Measurements from ENCODE around the gene EFCAB8. TPM values are rescaled to one million over a fixed set of nuclear protein-coding genes. Genes with fewer than 3 reads are reported as not detected.
"Not testable (repeated sequence)": the region's sequence is repeated elsewhere in the genome, so short reads cannot be mapped to it uniquely, and the experiment has no call there.

The EFCAB8 gene
- total and polyA plus RNA-seq, 4 experiments from 2014 or later, result 1.5 to 1.8 TPM; not detected in 2

GRCh38 chr20:32903666-32904175 lies 45.0 kb downstream of the EFCAB8 start:
- intact Hi-C loops (cut with micrococcal nuclease), result loop anchor here (5.0 kb wide), 2 partner anchors 309 to 1224 kb away; no protein-coding TSS in a partner anchor
- Mint-ChIP-seq H3K4me1 (peaks cover 12 to 33% (median 23%) of the 10 kb centered on the region in 4 donors), H3K27ac (peak overlapping the region in 3 of 7 donors; percentile 17 to 80 (median 36)), H3K9me3 (no peaks in the 10 kb centered on the region), H3K4me3 (no peak overlapping the region), H3K36me3 (no peaks in the 10 kb centered on the region), H3K27me3 (no peaks in the 10 kb centered on the region)
- DNase-seq, result no peak
- H3K36me3 ChIP-seq (ENCODE audit: insufficient read depth, low read length), result no peaks in the 10 kb centered on the region
- ChIA-PET POLR2A (ENCODE audit: partially characterized antibody) (no interaction called here), CTCF (ENCODE audit: partially characterized antibody) (interaction anchor here (0.7 to 2.3 kb wide), 11 partner anchors 18 to 394 kb away, joined by 3 to 14 read pairs (median 5); partner anchors contain the start of genes BPIFB4 and SUN5)
- no peaks in the 10 kb centered on the region for H3K27me3 ChIP-seq (ENCODE audit: insufficient read depth, low read length)
- H3K4me3 ChIP-seq (ENCODE audit: low read length in 2 of 2), result no peak overlapping the region
- H3K4me1 ChIP-seq (ENCODE audit: insufficient read depth, low read length), result peaks cover 17% of the 10 kb centered on the region
- H3K9me3 ChIP-seq (ENCODE audit: control insufficient read depth in 1 of 2, low read length in 2 of 2), result no peaks in the 10 kb centered on the region
- no peak overlapping the region for H3K27ac ChIP-seq (ENCODE audit: low read depth, low read length)

- H3K4me1 ChIP-seq (ENCODE audit: insufficient read depth, low read length), result peaks cover 17% of the 10 kb centered on the region
- H3K4me3 ChIP-seq (ENCODE audit: low read length in 2 of 2); H3K27me3 Mint-ChIP-seq; POLR2A ChIA-PET (ENCODE audit: partially characterized antibody); H3K4me3 Mint-ChIP-seq; H3K36me3 Mint-ChIP-seq; H3K9me3 Mint-ChIP-seq; H3K27ac ChIP-seq (ENCODE audit: low read depth, low read length); H3K9me3 ChIP-seq (ENCODE audit: control insufficient read depth in 1 of 2, low read length in 2 of 2); H3K27me3 ChIP-seq (ENCODE audit: insufficient read depth, low read length); DNase-seq; H3K36me3 ChIP-seq (ENCODE audit: insufficient read depth, low read length); H3K27ac Mint-ChIP-seq: not testable (repeated sequence)
- CTCF ChIA-PET (ENCODE audit: partially characterized antibody), result interaction anchor here (0.6 to 2.3 kb wide), 12 partner anchors 17 to 424 kb away, joined by 3 to 14 read pairs (median 4); partner anchors contain the start of genes BPIFB4 and SUN5
- intact Hi-C loops (cut with micrococcal nuclease), result loop anchor here (5.0 kb wide), 2 partner anchors 308 to 1223 kb away; no protein-coding TSS in a partner anchor
- H3K4me1 Mint-ChIP-seq, result peaks cover 14 to 33% (median 23%) of the 10 kb centered on the region in 4 donors
Measured at GRCh38 chr20:32904678-32905077, 46.0 kb downstream of the EFCAB8 start.

GRCh38 chr20:32906200-32906599 lies 47.5 kb downstream of the EFCAB8 start:
- Histone ChIP-seq H3K27me3 (ENCODE audit: insufficient read depth, low read length) (no peaks in the 10 kb centered on the region), H3K36me3 (ENCODE audit: insufficient read depth, low read length) (no peaks in the 10 kb centered on the region), H3K27ac (ENCODE audit: low read depth, low read length) (no peak overlapping the region), H3K4me1 (ENCODE audit: insufficient read depth, low read length) (peaks cover 17% of the 10 kb centered on the region), H3K9me3 (ENCODE audit: control insufficient read depth in 1 of 2, low read length in 2 of 2) (no peaks in the 10 kb centered on the region), H3K4me3 (ENCODE audit: low read length in 2 of 2) (no peak overlapping the region)
- Mint-ChIP-seq H3K9me3 (no peaks in the 10 kb centered on the region), H3K4me1 (peaks cover 14 to 33% (median 25%) of the 10 kb centered on the region in 4 donors), H3K27me3 (no peaks in the 10 kb centered on the region), H3K27ac (peak overlapping the region in 3 of 7 donors; percentile 36 to 72 (median 36)), H3K36me3 (peaks cover 0 to 3% of the 10 kb centered on the region in 2 donors), H3K4me3 (peak overlapping the region in 1 of 8 donors; percentile 29)
- intact Hi-C loops (cut with micrococcal nuclease), result no loop called here
- CTCF ChIA-PET (ENCODE audit: partially characterized antibody), result interaction anchor here (0.6 to 1.0 kb wide), 3 partner anchors 99 to 199 kb away, joined by 3 to 5 read pairs (median 3); no protein-coding TSS in a partner anchor
- no peak for DNase-seq
- POLR2A ChIA-PET (ENCODE audit: partially characterized antibody), result no interaction called here

- H3K27me3 Mint-ChIP-seq, result no peaks in the 10 kb centered on the region
- H3K4me1 Mint-ChIP-seq, result peaks cover 14 to 33% (median 24%) of the 10 kb centered on the region in 4 donors
- peaks cover 17% of the 10 kb centered on the region for H3K4me1 ChIP-seq (ENCODE audit: insufficient read depth, low read length)
- H3K27ac Mint-ChIP-seq, result peak overlapping the region in 2 of 7 donors; percentile 36 to 41
- DNase-seq, result no peak
- no peak overlapping the region for H3K4me3 ChIP-seq (ENCODE audit: low read length in 2 of 2)
- no peaks in the 10 kb centered on the region for H3K9me3 Mint-ChIP-seq
- H3K36me3 Mint-ChIP-seq, result peaks cover 0 to 3% of the 10 kb centered on the region in 2 donors
- no peaks in the 10 kb centered on the region for H3K9me3 ChIP-seq (ENCODE audit: control insufficient read depth in 1 of 2, low read length in 2 of 2)
- no peaks in the 10 kb centered on the region for H3K36me3 ChIP-seq (ENCODE audit: insufficient read depth, low read length)
- H3K27ac ChIP-seq (ENCODE audit: low read depth, low read length), result no peak overlapping the region
- CTCF ChIA-PET (ENCODE audit: partially characterized antibody), result no interaction called here
- no peak overlapping the region for H3K4me3 Mint-ChIP-seq
- intact Hi-C loops (cut with micrococcal nuclease), result no loop called here
- no peaks in the 10 kb centered on the region for H3K27me3 ChIP-seq (ENCODE audit: insufficient read depth, low read length)
- POLR2A ChIA-PET (ENCODE audit: partially characterized antibody), result no interaction called here
Measured at GRCh38 chr20:32906871-32907495, 48.3 kb downstream of the EFCAB8 start.

GRCh38 chr20:32907886-32908285 lies 49.2 kb downstream of the EFCAB8 start:
- H3K4me1 Mint-ChIP-seq, result peaks cover 9 to 25% (median 17%) of the 10 kb centered on the region in 4 donors
- no peaks in the 10 kb centered on the region for H3K9me3 Mint-ChIP-seq
- Histone ChIP-seq H3K36me3 (ENCODE audit: insufficient read depth, low read length) (no peaks in the 10 kb centered on the region), H3K9me3 (ENCODE audit: control insufficient read depth in 1 of 2, low read length in 2 of 2) (no peaks in the 10 kb centered on the region), H3K4me3 (ENCODE audit: low read length in 2 of 2) (no peak overlapping the region), H3K4me1 (ENCODE audit: insufficient read depth, low read length) (peaks cover 13% of the 10 kb centered on the region), H3K27me3 (ENCODE audit: insufficient read depth, low read length) (no peaks in the 10 kb centered on the region), H3K27ac (ENCODE audit: low read depth, low read length) (no peak overlapping the region)
- POLR2A ChIA-PET (ENCODE audit: partially characterized antibody), result no interaction called here
- no peak for DNase-seq
- intact Hi-C loops (cut with micrococcal nuclease), result no loop called here
- no peak overlapping the region for H3K4me3 Mint-ChIP-seq
- H3K36me3 Mint-ChIP-seq, result peaks cover 0 to 3% of the 10 kb centered on the region in 2 donors
- H3K27me3 Mint-ChIP-seq, result no peaks in the 10 kb centered on the region
- peak overlapping the region in 1 of 7 donors; percentile 52 for H3K27ac Mint-ChIP-seq
- CTCF ChIA-PET (ENCODE audit: partially characterized antibody), result no interaction called here

GRCh38 chr20:32908334-32909292 lies 49.9 kb downstream of the EFCAB8 start:
- ChIA-PET CTCF (ENCODE audit: partially characterized antibody) (interaction anchor here (1.0 to 1.1 kb wide), 2 partner anchors 37 to 64 kb away, joined by 3 read pairs; no protein-coding TSS in a partner anchor), POLR2A (ENCODE audit: partially characterized antibody) (no interaction called here)
- H3K9me3 ChIP-seq (ENCODE audit: control insufficient read depth in 1 of 2, low read length in 2 of 2), result no peaks in the 10 kb centered on the region
- no peaks in the 10 kb centered on the region for H3K36me3 ChIP-seq (ENCODE audit: insufficient read depth, low read length)
- intact Hi-C loops (cut with micrococcal nuclease), result no loop called here
- Mint-ChIP-seq H3K27ac (peak overlapping the region in 3 of 7 donors; percentile 18 to 64 (median 52)), H3K4me3 (peak overlapping the region in 1 of 8 donors; percentile 29), H3K9me3 (peaks cover 0 to 3% (median 0%) of the 10 kb centered on the region in 8 donors), H3K36me3 (peaks cover 3 to 4% of the 10 kb centered on the region in 2 donors), H3K27me3 (no peaks in the 10 kb centered on the region), H3K4me1 (peaks cover 3 to 17% (median 10%) of the 10 kb centered on the region in 4 donors)
- H3K27ac ChIP-seq (ENCODE audit: low read depth, low read length), result no peak overlapping the region
- no peaks in the 10 kb centered on the region for H3K27me3 ChIP-seq (ENCODE audit: insufficient read depth, low read length)
- DNase-seq, result no peak
- H3K4me1 ChIP-seq (ENCODE audit: insufficient read depth, low read length), result peaks cover 9% of the 10 kb centered on the region
- no peak overlapping the region for H3K4me3 ChIP-seq (ENCODE audit: low read length in 2 of 2)
